Kidney epithelial cell (primary cell): ENCODE data around the gene STAC. TPM values are rescaled to one million over a fixed set of nuclear protein-coding genes. Genes with fewer than 3 reads are reported as not detected.
"Not testable (repeated sequence)": the region's sequence is repeated elsewhere in the genome, so short reads cannot be mapped to it uniquely, and the experiment has no call there.

Source experiments
- DNase-seq: peaks from one replicate; pipeline ENCODE4 v3.0.0-alpha.2; 2010; ENCODE audit warnings: low read depth
- H3K27me3 ChIP-seq: 2 replicates; pipeline ENCODE4 v1.6.0; 2011; ENCODE audit warnings: low read length; ENCODE audit not compliant: control insufficient read depth, insufficient read depth
- H3K36me3 ChIP-seq: 2 replicates; pipeline ENCODE4 v1.5.1; 2011; ENCODE audit warnings: low read length; ENCODE audit not compliant: control insufficient read depth, insufficient read depth
- H3K4me3 ChIP-seq: 2 replicates; pipeline ENCODE4 v1.5.1; 2011; ENCODE audit warnings: low read depth, mild to moderate bottlenecking, control low read depth, low read length
- CTCF ChIP-seq: IDR thresholded peaks from 2 replicates; pipeline ENCODE4 v1.5.1; 2011; ENCODE audit warnings: mild to moderate bottlenecking, moderate library complexity, low read length, control low read depth, inconsistent platforms; ENCODE audit not compliant: insufficient read depth, poor library complexity, severe bottlenecking
- total RNA-seq: library from RNA; depleted of rRNA; stranded (reverse); fragments of >200 nt; gene quantifications from 2 replicates; pipeline ENCODE4 v1.2.3, GENCODE V29; 2015

STAC gene
- total RNA-seq, 1 donor from 2014 or later, result 15.3 TPM

DNA sequence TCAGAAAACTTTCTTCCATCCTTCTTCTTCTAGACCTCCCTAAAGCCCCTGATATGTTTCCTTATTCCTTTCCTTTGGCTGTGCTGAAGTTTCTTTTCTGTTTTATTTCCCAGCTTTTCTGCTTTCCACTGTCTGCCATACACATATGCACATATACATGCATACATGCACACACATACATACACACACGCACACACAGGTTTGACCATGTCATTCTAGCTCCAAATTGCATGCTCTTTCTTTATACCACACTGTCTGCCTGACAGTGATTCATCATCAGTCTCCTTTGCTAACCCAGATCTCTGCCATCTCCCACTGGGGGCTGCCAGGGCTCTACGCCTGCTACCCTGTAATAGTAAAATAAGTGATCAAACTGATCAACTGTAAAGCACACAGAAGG is 181.3 kb downstream of the STAC start:
- TF ChIP-seq CTCF, result no peak
- Histone ChIP-seq H3K36me3 (no peaks in the 10 kb centered on the region), H3K4me3 (no peak overlapping the region), H3K27me3 (no peaks in the 10 kb centered on the region)
- DNase-seq, result no peak

GRCh38 chr3:36562945-36563344 is 182.6 kb downstream of the STAC start:
- no peak for TF ChIP-seq CTCF
- no peak for DNase-seq
- H3K4me3 ChIP-seq, result no peak overlapping the region
- H3K27me3 ChIP-seq, result no peaks in the 10 kb centered on the region
- no peaks in the 10 kb centered on the region for H3K36me3 ChIP-seq

DNA sequence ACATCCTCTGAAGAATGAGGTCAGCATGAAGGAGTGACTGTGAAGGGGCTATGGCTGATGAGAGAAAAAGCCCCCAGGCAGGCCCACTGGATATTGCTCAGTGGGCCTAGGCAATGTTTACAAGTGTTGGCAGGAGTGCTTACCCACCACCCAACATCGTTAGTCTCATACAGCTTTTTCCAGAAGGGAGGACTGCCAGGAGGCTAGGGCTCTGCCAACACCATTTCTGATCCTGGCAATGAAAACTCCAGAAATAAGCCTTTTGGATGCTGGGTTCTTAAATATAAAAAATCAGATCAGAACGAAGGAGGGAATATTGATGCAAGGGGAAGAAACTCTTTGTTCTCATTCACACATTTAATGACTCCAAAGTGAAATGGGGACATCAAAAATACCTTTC is 194.9 kb downstream of the STAC start:
- H3K4me3 ChIP-seq, result no peak overlapping the region
- no peak for TF ChIP-seq CTCF
- DNase-seq, result no peak
- no peaks in the 10 kb centered on the region for H3K27me3 ChIP-seq
- H3K36me3 ChIP-seq, result no peaks in the 10 kb centered on the region

DNA sequence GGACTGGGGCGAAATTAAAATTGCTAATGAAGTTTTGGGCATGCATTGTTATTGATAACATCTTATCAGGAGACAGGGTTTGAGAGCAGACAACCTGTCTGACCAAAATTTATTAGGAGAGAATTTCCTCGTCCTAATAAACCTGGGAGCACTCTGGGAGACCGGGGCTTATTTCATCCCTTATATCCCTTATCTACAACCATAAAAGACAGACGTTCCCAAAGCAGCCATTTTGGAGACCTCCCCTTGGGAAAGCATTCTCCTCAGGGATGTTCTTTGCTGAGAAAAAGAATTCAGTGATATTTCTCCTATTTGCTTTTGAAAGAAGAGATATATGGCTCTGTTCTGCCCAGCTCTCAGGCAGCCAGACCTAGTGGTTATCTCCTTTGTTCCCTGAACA is 198.1 kb downstream of the STAC start:
- not testable (repeated sequence) for H3K27me3 ChIP-seq, DNase-seq, H3K36me3 ChIP-seq, H3K4me3 ChIP-seq

DNA sequence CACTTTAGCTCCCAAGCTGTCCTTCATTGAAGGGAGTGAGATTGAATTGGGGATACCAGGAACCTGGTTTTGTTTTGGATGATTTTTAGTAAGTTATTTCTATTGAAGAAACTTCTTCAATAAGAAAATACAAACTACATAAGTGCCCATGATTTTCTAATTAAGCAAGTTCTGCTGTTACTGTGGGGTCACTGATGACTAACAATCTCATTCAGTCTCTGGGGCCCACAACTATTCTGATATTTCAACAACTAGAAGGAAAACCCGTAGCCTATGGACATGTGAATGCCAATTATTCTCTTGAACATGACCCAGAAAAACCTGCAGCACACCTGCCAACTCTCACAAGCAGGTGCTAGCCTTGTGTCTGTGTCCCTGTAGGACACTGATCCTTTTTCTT is 199.4 kb downstream of the STAC start:
- no peak overlapping the region for H3K4me3 ChIP-seq
- no peak for TF ChIP-seq CTCF
- no peak for DNase-seq
- no peaks in the 10 kb centered on the region for H3K36me3 ChIP-seq
- H3K27me3 ChIP-seq, result no peaks in the 10 kb centered on the region

GRCh38 chr3:36580716-36581115 is 200.4 kb downstream of the STAC start:
- H3K36me3 ChIP-seq, result no peaks in the 10 kb centered on the region
- no peaks in the 10 kb centered on the region for H3K27me3 ChIP-seq
- no peak overlapping the region for H3K4me3 ChIP-seq
- no peak for DNase-seq
- no peak for TF ChIP-seq CTCF
